NCI-H2227 treated with DMSO at 0.1 percent for 48 hours (cell line): Measurements from ENCODE around the gene DAGLA.

ENCODE experiments used
- DNase-seq: peaks from one replicate; lab custom pipeline; 2025; lab: John Stamatoyannopoulos, UW

DAGLA gene

GRCh38 chr11:61709572-61709971 is 29.4 kb downstream of the DAGLA start:
- no peak for DNase-seq

GRCh38 chr11:61710019-61710418 is 29.8 kb downstream of the DAGLA start:
- DNase-seq, result no peak

- DNase-seq, result no peak
These were observed 30.8 kb downstream of the DAGLA start for GRCh38 chr11:61711037-61711436.

GRCh38 chr11:61711498-61711897 is 31.3 kb downstream of the DAGLA start:
- DNase-seq, result no peak

GRCh38 chr11:61712314-61712713 is 32.1 kb downstream of the DAGLA start:
- DNase-seq, result no peak

GRCh38 chr11:61712846-61713245 is 32.7 kb downstream of the DAGLA start:
- DNase-seq, result no peak

GRCh38 chr11:61713464-61713863 is 33.3 kb downstream of the DAGLA start:
- DNase-seq, result no peak

- no peak for DNase-seq
These were observed 33.7 kb downstream of the DAGLA start for GRCh38 chr11:61713906-61714305.

GRCh38 chr11:61714316-61714715 is 34.1 kb downstream of the DAGLA start:
- DNase-seq, result no peak

- no peak for DNase-seq
These were observed 34.7 kb downstream of the DAGLA start for GRCh38 chr11:61714916-61715315.

GRCh38 chr11:61715867-61716266 is 35.7 kb downstream of the DAGLA start:
- DNase-seq, result no peak

- DNase-seq, result no peak
These were observed 36.5 kb downstream of the DAGLA start for GRCh38 chr11:61716478-61717285.

GRCh38 chr11:61717286-61718033 is 37.3 kb downstream of the DAGLA start:
- no peak for DNase-seq

- DNase-seq, result no peak
These were observed 37.9 kb downstream of the DAGLA start for GRCh38 chr11:61718046-61718531.

GRCh38 chr11:61718621-61719302 is 38.6 kb downstream of the DAGLA start:
- DNase-seq, result peak; percentile 42

GRCh38 chr11:61719978-61720377 is 39.8 kb downstream of the DAGLA start:
- DNase-seq, result no peak

GRCh38 chr11:61720597-61720996 is 40.4 kb downstream of the DAGLA start:
- no peak for DNase-seq

GRCh38 chr11:61724437-61724836 is 44.2 kb downstream of the DAGLA start:
- DNase-seq, result no peak

GRCh38 chr11:61725781-61726231 is 45.6 kb downstream of the DAGLA start:
- no peak for DNase-seq

- DNase-seq, result no peak
These were observed 46.6 kb downstream of the DAGLA start for GRCh38 chr11:61726775-61727174.

GRCh38 chr11:61727401-61727811 is 47.2 kb downstream of the DAGLA start:
- DNase-seq, result no peak
